Amygdala (tissue), 56 donors: Measurements from ENCODE around the gene PCYT1A.

Source experiments
- DNase-seq, 56 donors: peaks; one replicate each; lab custom pipeline; 2025; lab: John Stamatoyannopoulos, UW

The PCYT1A gene

GRCh38 chr3:196240424-196240823, 47.1 kb downstream of the PCYT1A start:
- no peak for DNase-seq

GRCh38 chr3:196238612-196239560, 48.6 kb downstream of the PCYT1A start:
- DNase-seq: no peak

GRCh38 chr3:196237203-196237602, 50.3 kb downstream of the PCYT1A start:
- DNase-seq: no peak

- no peak for DNase-seq
Observed at GRCh38 chr3:196236223-196236622, 51.3 kb downstream of the PCYT1A start.

- DNase-seq: no peak
Observed at GRCh38 chr3:196235452-196236122, 51.9 kb downstream of the PCYT1A start.

GRCh38 chr3:196232882-196233251, 54.7 kb downstream of the PCYT1A start:
- no peak for DNase-seq

- no peak for DNase-seq
Observed at GRCh38 chr3:196232154-196232881, 55.2 kb downstream of the PCYT1A start.

- DNase-seq: no peak
Observed at GRCh38 chr3:196227629-196228493, 59.7 kb downstream of the PCYT1A start.

GRCh38 chr3:196227121-196227561, 60.4 kb downstream of the PCYT1A start:
- DNase-seq: peak in 1 of 56 donors; percentile 11

- no peak for DNase-seq
Observed at GRCh38 chr3:196225763-196226364, 61.7 kb downstream of the PCYT1A start.

GRCh38 chr3:196225086-196225485, 62.4 kb downstream of the PCYT1A start:
- DNase-seq: no peak

- DNase-seq: no peak
Observed at GRCh38 chr3:196222876-196223595, 64.5 kb downstream of the PCYT1A start.

- DNase-seq: no peak
Observed at GRCh38 chr3:196220991-196221390, 66.5 kb downstream of the PCYT1A start.

- peak in 4 of 56 donors; percentile 11 to 35 (median 12) for DNase-seq
Observed at GRCh38 chr3:196220587-196220986, 66.9 kb downstream of the PCYT1A start.

GRCh38 chr3:196219970-196220311, 67.6 kb downstream of the PCYT1A start:
- DNase-seq: no peak

- peak in 40 of 56 donors; percentile 17 to 81 (median 51) for DNase-seq
Observed at GRCh38 chr3:196219194-196219969, 68.1 kb downstream of the PCYT1A start.

- no peak for DNase-seq
Observed at GRCh38 chr3:196218155-196218712, 69.3 kb downstream of the PCYT1A start.
